ENCODE data around the gene AMN. TPM values are rescaled to one million over a fixed set of nuclear protein-coding genes. Genes with fewer than 3 reads are reported as not detected.

Gene AMN
- total and polyA plus RNA-seq, 2 donors (not counting 1 experiment from before 2014, with no cell fraction given), result 11.5 to 15.0 TPM

- no peak for TF ChIP-seq EZH2 (IDR thresholded peaks at IDR 0.05; ENCODE audit: borderline replicate concordance, insufficient read depth, low read depth, low read length, poor library complexity, severe bottlenecking)
- Histone ChIP-seq H3K9ac (ENCODE audit: low read length) (no peak overlapping the region), H3K27me3 (replicated peaks in 1 of 4; ENCODE audit: control extremely low read depth in 1 of 4, control insufficient read depth in 3 of 4, insufficient read depth in 4 of 4, low read length in 3 of 4) (no peaks in the 10 kb centered on the region), H3K36me3 (replicated peaks in 1 of 2; ENCODE audit: control extremely low read depth in 1 of 2, control insufficient read depth in 1 of 2, extremely low read depth in 1 of 2, insufficient read depth in 2 of 2, low read length in 1 of 2) (peaks cover 0 to 8% of the 10 kb centered on the region in 2 experiments), H3K79me2 (ENCODE audit: control insufficient read depth, insufficient read depth, low read length) (no peaks in the 10 kb centered on the region), H3K4me2 (replicated peaks; ENCODE audit: low read depth, low read length, poor library complexity, severe bottlenecking) (no peak overlapping the region), H3K9me3 (ENCODE audit: control extremely low read depth in 1 of 3, control insufficient read depth in 2 of 3, insufficient read depth in 1 of 3, low read length in 2 of 3) (no peaks in the 10 kb centered on the region), H3K4me1 (ENCODE audit: control insufficient read depth in 2 of 2, insufficient read depth in 2 of 2, low read length in 2 of 2) (peaks cover 4 to 35% of the 10 kb centered on the region in 2 donors), H2AFZ (ENCODE audit: insufficient read depth, low read depth, low read length, poor library complexity, severe bottlenecking) (no peak overlapping the region), H3K4me3 (ENCODE audit: control extremely low read depth in 1 of 5, extremely low read depth in 1 of 5, insufficient read depth in 1 of 5, low read depth in 2 of 5, low read length in 4 of 5) (no peak overlapping the region), H4K20me1 (ENCODE audit: control insufficient read depth, insufficient read depth, low read length, poor library complexity, severe bottlenecking) (no peaks in the 10 kb centered on the region), H3K27ac (ENCODE audit: low read length in 2 of 2) (no peak overlapping the region)
- H3K27me3 Mint-ChIP-seq, result no peaks in the 10 kb centered on the region
- DNase-seq (no peak), ATAC-seq (ENCODE audit: low read depth) (no peak)
- WGBS (ENCODE audit: insufficient coverage), result 97% methylated on average over 15 of the region's 15 CpGs
- ChIA-PET POLR2A (no interaction called here), CTCF (interaction anchor here (0.8 kb wide), 1 partner anchor 249 kb away, joined by 3 read pairs; no protein-coding TSS in a partner anchor)
- no peak overlapping the region for H3K27ac Mint-ChIP-seq
- H3K4me1 Mint-ChIP-seq, result peaks cover 32% of the 10 kb centered on the region
- H3K4me3 Mint-ChIP-seq, result no peak overlapping the region
- intact Hi-C loops (cut with micrococcal nuclease), result no loop called here
- no peaks in the 10 kb centered on the region for H3K9me3 Mint-ChIP-seq (ENCODE audit: insufficient read depth)
Measured at GRCh38 chr14:102943979-102944378, 21.5 kb downstream of the AMN start.

GRCh38 chr14:102944448-102945330 lies 22.2 kb downstream of the AMN start:
- 98% methylated on average over 36 of the region's 36 CpGs for WGBS (ENCODE audit: insufficient coverage)
- no peak overlapping the region for H3K9ac ChIP-seq (ENCODE audit: low read length)
- no peak overlapping the region for H3K27ac ChIP-seq (ENCODE audit: low read length in 2 of 2)
- ChIA-PET CTCF (interaction anchor here (0.8 kb wide), 1 partner anchor 250 kb away, joined by 3 read pairs; no protein-coding TSS in a partner anchor), POLR2A (no interaction called here)
- H3K4me1 ChIP-seq (ENCODE audit: control insufficient read depth in 2 of 2, insufficient read depth in 2 of 2, low read length in 2 of 2), result peaks cover 11 to 42% of the 10 kb centered on the region in 2 donors
- Mint-ChIP-seq H3K4me1 (peaks cover 39% of the 10 kb centered on the region), H3K4me3 (no peak overlapping the region), H3K27me3 (no peaks in the 10 kb centered on the region), H3K9me3 (ENCODE audit: insufficient read depth) (no peaks in the 10 kb centered on the region), H3K27ac (no peak overlapping the region)
- no peaks in the 10 kb centered on the region for H3K79me2 ChIP-seq (ENCODE audit: control insufficient read depth, insufficient read depth, low read length)
- H3K9me3 ChIP-seq (ENCODE audit: control extremely low read depth in 1 of 3, control insufficient read depth in 2 of 3, insufficient read depth in 1 of 3, low read length in 2 of 3), result no peaks in the 10 kb centered on the region
- H3K27me3 ChIP-seq (replicated peaks in 1 of 4; ENCODE audit: control extremely low read depth in 1 of 4, control insufficient read depth in 3 of 4, insufficient read depth in 4 of 4, low read length in 3 of 4), result no peaks in the 10 kb centered on the region
- TF ChIP-seq EZH2 (IDR thresholded peaks at IDR 0.05; ENCODE audit: borderline replicate concordance, insufficient read depth, low read depth, low read length, poor library complexity, severe bottlenecking) (no peak), CTCF (IDR thresholded peaks at IDR 0.05) (no peak)
- no peaks in the 10 kb centered on the region for H4K20me1 ChIP-seq (ENCODE audit: control insufficient read depth, insufficient read depth, low read length, poor library complexity, severe bottlenecking)
- H3K4me2 ChIP-seq (replicated peaks; ENCODE audit: low read depth, low read length, poor library complexity, severe bottlenecking), result no peak overlapping the region
- DNase-seq (no peak), ATAC-seq (ENCODE audit: low read depth) (no peak)
- no peak overlapping the region for H2AFZ ChIP-seq (ENCODE audit: insufficient read depth, low read depth, low read length, poor library complexity, severe bottlenecking)
- no peak overlapping the region for H3K4me3 ChIP-seq (ENCODE audit: control extremely low read depth in 1 of 5, extremely low read depth in 1 of 5, insufficient read depth in 1 of 5, low read depth in 2 of 5, low read length in 4 of 5)
- peaks cover 0 to 8% of the 10 kb centered on the region in 2 experiments for H3K36me3 ChIP-seq (replicated peaks in 1 of 2; ENCODE audit: control extremely low read depth in 1 of 2, control insufficient read depth in 1 of 2, extremely low read depth in 1 of 2, insufficient read depth in 2 of 2, low read length in 1 of 2)
- intact Hi-C loops (cut with micrococcal nuclease), result no loop called here
